Liver (tissue), 9 donors: ENCODE data around the gene PKHD1. TPM values are rescaled to one million over a fixed set of nuclear protein-coding genes. Genes with fewer than 3 reads are reported as not detected.

ENCODE experiments used
- DNase-seq: peaks from one replicate; pipeline ENCODE4 v3.0.0-alpha.2; 2017; ENCODE audit warnings: low spot score
- H3K27ac ChIP-seq, 2 donors: one replicate each; pipeline ENCODE4 v1.7.0; 2013; ENCODE audit warnings: inconsistent platforms in 2 of 2, low read length in 2 of 2, control low read depth in 1 of 2, low read depth in 1 of 2, mild to moderate bottlenecking in 1 of 2
- H3K27me3 ChIP-seq, 4 donors: one replicate each; pipeline versions ENCODE4 v1.6.1 to v1.7.0; 2013; ENCODE audit warnings: low read length in 3 of 4, inconsistent platforms in 1 of 4, mild to moderate bottlenecking in 1 of 4, moderate library complexity in 1 of 4; ENCODE audit not compliant: control insufficient read depth in 4 of 4, insufficient read depth in 4 of 4
- H3K36me3 ChIP-seq, 4 donors: one replicate each; pipeline versions ENCODE4 v1.6.1 to v1.7.0; 2013; ENCODE audit warnings: low read length in 3 of 4, mild to moderate bottlenecking in 3 of 4, low read depth in 1 of 4, moderate library complexity in 1 of 4; ENCODE audit not compliant: control insufficient read depth in 4 of 4, insufficient read depth in 3 of 4
- H3K4me1 ChIP-seq, 4 donors: one replicate each; pipeline versions ENCODE4 v1.6.1 to v1.7.0; 2013; ENCODE audit warnings: low read length in 3 of 4, mild to moderate bottlenecking in 3 of 4, moderate library complexity in 1 of 4; ENCODE audit not compliant: control insufficient read depth in 4 of 4, insufficient read depth in 4 of 4
- H3K4me3 ChIP-seq, 3 donors: one replicate each; pipeline versions ENCODE4 v1.6.1 to v1.7.0; 2013; ENCODE audit warnings: low read length in 3 of 3, control low read depth in 1 of 3, low read depth in 1 of 3, mild to moderate bottlenecking in 1 of 3
- H3K9ac ChIP-seq, 2 donors: one replicate each; pipeline ENCODE4 v1.7.0; 2013; ENCODE audit warnings: low read length in 2 of 2, mild to moderate bottlenecking in 2 of 2, moderate library complexity in 2 of 2, control low read depth in 1 of 2, low read depth in 1 of 2
- H3K9me3 ChIP-seq, 4 donors: one replicate each; pipeline versions ENCODE4 v1.6.1 to v1.7.0; 2013; ENCODE audit warnings: low read length in 3 of 4; ENCODE audit not compliant: control insufficient read depth in 4 of 4
- EGR1 ChIP-seq, 2 donors: IDR thresholded peaks; 2 replicates each; pipeline ENCODE4 v1.6.1; 2016 to 2018; ENCODE audit warnings: antibody characterized with exemption in 2 of 2, low read depth in 2 of 2
- FOXA1 ChIP-seq: IDR thresholded peaks from 2 replicates; pipeline ENCODE4 v1.6.1; 2016; ENCODE audit warnings: antibody characterized with exemption
- FOXA2 ChIP-seq: IDR thresholded peaks from 2 replicates; pipeline ENCODE4 v1.6.1; 2016; ENCODE audit warnings: antibody characterized with exemption
- GABPA ChIP-seq, 2 donors: IDR thresholded peaks in 1 of 2; conservative IDR thresholded peaks in 1 of 2; 2 replicates each; pipeline ENCODE4 v1.6.1; 2016; ENCODE audit warnings: antibody characterized with exemption in 2 of 2, mild to moderate bottlenecking in 1 of 2, moderate library complexity in 1 of 2
- HNF4A ChIP-seq, 2 donors: conservative IDR thresholded peaks; 2 replicates each; pipeline ENCODE4 v1.6.1; 2016; ENCODE audit warnings: antibody characterized with exemption in 2 of 2, mild to moderate bottlenecking in 2 of 2
- HNF4G ChIP-seq: IDR thresholded peaks from 2 replicates; pipeline ENCODE4 v1.6.1; 2016; ENCODE audit warnings: antibody characterized with exemption
- JUND ChIP-seq, 2 donors: IDR thresholded peaks; 2 replicates each; pipeline ENCODE4 v1.6.1; 2016; ENCODE audit warnings: antibody characterized with exemption in 2 of 2
- NR2F2 ChIP-seq: IDR thresholded peaks from 2 replicates; pipeline ENCODE4 v1.6.1; 2016; ENCODE audit warnings: antibody characterized with exemption
- RAD21 ChIP-seq, 2 donors: IDR thresholded peaks; 2 replicates each; pipeline ENCODE4 v1.6.1; 2016; ENCODE audit warnings: antibody characterized with exemption in 2 of 2, mild to moderate bottlenecking in 2 of 2
- RXRA ChIP-seq, 2 donors: IDR thresholded peaks; 2 replicates each; pipeline ENCODE4 v1.6.1; 2017 to 2018; ENCODE audit warnings: antibody characterized with exemption in 2 of 2, mild to moderate bottlenecking in 1 of 2
- SP1 ChIP-seq: IDR thresholded peaks from 2 replicates; pipeline ENCODE4 v1.6.1; 2018; ENCODE audit warnings: antibody characterized with exemption, mild to moderate bottlenecking
- TAF1 ChIP-seq: conservative IDR thresholded peaks from 2 replicates; pipeline ENCODE4 v1.6.1; 2016; ENCODE audit warnings: antibody characterized with exemption, mild to moderate bottlenecking
- YY1 ChIP-seq: IDR thresholded peaks from 2 replicates; pipeline ENCODE4 v1.6.1; 2016; ENCODE audit warnings: antibody characterized with exemption, mild to moderate bottlenecking
- WGBS: extraction: QIAGEN DNeasy Blood & Tissue Kit; methylation state at CpG from one replicate; pipeline ENCODE4 v1.1.7; 2013; 5-methylcytosine and 5-hydroxymethylcytosine counted together
- polyA plus RNA-seq, 2 donors: library from polyadenylated mRNA; stranded (reverse) in 1 of 2; unstranded in 1 of 2; fragments of 200-250 nt in 1 of 2; fragments of >200 nt in 1 of 2; fragmentation: Nextera tagmentation in 1 of 2; extraction: Ambion mirVana in 1 of 2; gene quantifications; one replicate each; pipeline versions ENCODE4 v1.2.1 to v1.2.3, GENCODE V29; 2013 to 2015
- total RNA-seq, 2 donors: library from RNA; depleted of rRNA; stranded (reverse); fragments of >200 nt; gene quantifications; one replicate each; pipeline ENCODE4 v1.2.3, GENCODE V29; 2014
- TF ChIP-seq, protein P1 (sequence below): IDR thresholded peaks from 2 replicates; pipeline ENCODE4 v1.6.1; 2016; ENCODE audit warnings: antibody characterized with exemption
- TF ChIP-seq, protein P2 (sequence below): fragments of 150-350 bp; IDR thresholded peaks from 2 replicates; pipeline ENCODE4 v1.5.1; 2017; ENCODE audit warnings: improper control_type of control experiment, low read depth, low read length; ENCODE audit not compliant: missing input control
- TF ChIP-seq, protein P3 (sequence below): IDR thresholded peaks from 2 replicates; pipeline ENCODE4 v1.6.1; 2016; ENCODE audit warnings: antibody characterized with exemption
- TF ChIP-seq, protein P4 (sequence below): IDR thresholded peaks from 2 replicates; pipeline ENCODE4 v1.6.1; 2016; ENCODE audit warnings: antibody characterized with exemption, mild to moderate bottlenecking
- TF ChIP-seq, protein P5 (sequence below): IDR thresholded peaks from 2 replicates; pipeline ENCODE4 v1.6.1; 2016; ENCODE audit warnings: antibody characterized with exemption
- donor health status: healthy.
- donor health status: healthy.
- donor health status: healthy.
- donor health status: healthy.
- donor health status: healthy.

The PKHD1 gene
- total and polyA plus RNA-seq, 4 donors, result 0.45 to 10.6 (median 3.2) TPM

DNA sequence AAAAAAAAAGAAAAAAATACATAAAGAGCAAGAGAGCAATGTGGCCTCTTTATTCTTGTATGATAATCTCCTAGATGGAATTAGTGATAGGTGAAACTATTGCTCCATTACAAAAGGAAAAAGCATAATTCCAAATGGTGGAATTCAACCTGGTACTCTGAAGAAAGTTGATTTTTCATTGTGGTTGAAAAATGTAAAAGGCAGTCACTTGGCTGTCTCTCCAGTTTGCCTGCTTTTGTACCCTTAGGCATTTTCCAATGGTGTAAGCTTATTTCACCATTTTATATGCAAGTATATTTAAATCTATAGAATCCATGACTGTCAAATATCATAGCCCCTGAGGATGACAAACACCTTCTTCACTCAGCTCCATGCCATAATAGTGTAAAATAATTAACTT is 38.8 kb upstream of the PKHD1 start (continued):
- TF ChIP-seq, protein P1, sequence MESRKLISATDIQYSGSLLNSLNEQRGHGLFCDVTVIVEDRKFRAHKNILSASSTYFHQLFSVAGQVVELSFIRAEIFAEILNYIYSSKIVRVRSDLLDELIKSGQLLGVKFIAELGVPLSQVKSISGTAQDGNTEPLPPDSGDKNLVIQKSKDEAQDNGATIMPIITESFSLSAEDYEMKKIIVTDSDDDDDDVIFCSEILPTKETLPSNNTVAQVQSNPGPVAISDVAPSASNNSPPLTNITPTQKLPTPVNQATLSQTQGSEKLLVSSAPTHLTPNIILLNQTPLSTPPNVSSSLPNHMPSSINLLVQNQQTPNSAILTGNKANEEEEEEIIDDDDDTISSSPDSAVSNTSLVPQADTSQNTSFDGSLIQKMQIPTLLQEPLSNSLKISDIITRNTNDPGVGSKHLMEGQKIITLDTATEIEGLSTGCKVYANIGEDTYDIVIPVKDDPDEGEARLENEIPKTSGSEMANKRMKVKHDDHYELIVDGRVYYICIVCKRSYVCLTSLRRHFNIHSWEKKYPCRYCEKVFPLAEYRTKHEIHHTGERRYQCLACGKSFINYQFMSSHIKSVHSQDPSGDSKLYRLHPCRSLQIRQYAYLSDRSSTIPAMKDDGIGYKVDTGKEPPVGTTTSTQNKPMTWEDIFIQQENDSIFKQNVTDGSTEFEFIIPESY, result no peak
- TF ChIP-seq RAD21 (IDR thresholded peaks at IDR 0.05) (no peak), HNF4A (conservative IDR thresholded peaks at IDR 0.05) (no peak)
- TF ChIP-seq, protein P2, sequence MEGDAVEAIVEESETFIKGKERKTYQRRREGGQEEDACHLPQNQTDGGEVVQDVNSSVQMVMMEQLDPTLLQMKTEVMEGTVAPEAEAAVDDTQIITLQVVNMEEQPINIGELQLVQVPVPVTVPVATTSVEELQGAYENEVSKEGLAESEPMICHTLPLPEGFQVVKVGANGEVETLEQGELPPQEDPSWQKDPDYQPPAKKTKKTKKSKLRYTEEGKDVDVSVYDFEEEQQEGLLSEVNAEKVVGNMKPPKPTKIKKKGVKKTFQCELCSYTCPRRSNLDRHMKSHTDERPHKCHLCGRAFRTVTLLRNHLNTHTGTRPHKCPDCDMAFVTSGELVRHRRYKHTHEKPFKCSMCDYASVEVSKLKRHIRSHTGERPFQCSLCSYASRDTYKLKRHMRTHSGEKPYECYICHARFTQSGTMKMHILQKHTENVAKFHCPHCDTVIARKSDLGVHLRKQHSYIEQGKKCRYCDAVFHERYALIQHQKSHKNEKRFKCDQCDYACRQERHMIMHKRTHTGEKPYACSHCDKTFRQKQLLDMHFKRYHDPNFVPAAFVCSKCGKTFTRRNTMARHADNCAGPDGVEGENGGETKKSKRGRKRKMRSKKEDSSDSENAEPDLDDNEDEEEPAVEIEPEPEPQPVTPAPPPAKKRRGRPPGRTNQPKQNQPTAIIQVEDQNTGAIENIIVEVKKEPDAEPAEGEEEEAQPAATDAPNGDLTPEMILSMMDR, result no peak

DNA sequence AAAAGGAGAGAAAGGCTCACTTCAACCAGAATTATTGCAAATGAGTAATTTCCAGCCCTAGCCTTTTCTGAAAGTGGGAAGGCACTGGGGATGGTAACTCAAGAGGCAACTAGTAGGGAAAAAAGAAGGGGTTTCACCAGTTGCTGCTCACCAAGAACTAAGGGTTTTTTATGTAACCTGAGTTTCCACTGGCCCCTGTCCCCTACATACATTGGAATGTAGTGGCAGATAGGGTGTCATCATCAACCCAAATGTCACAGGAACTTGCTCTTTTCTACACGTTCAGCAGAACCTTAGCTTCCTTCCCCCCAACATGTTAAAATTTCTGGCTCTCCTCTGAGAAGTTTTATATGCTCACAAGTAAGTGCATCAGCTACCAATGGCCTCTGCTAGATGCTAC is 38.2 kb upstream of the PKHD1 start:
- Histone ChIP-seq H3K4me1 (peaks cover 7 to 42% (median 34%) of the 10 kb centered on the region in 4 donors), H3K27me3 (no peaks in the 10 kb centered on the region), H3K27ac (peak overlapping the region; percentile 86 to 88), H3K36me3 (no peaks in the 10 kb centered on the region), H3K9me3 (peaks cover 0 to 3% (median 0%) of the 10 kb centered on the region in 4 donors), H3K4me3 (no peak overlapping the region), H3K9ac (peak overlapping the region; percentile 28 to 79)
- 48% methylated on average over 1 of the region's 1 CpG for WGBS
- TF ChIP-seq, protein P3, sequence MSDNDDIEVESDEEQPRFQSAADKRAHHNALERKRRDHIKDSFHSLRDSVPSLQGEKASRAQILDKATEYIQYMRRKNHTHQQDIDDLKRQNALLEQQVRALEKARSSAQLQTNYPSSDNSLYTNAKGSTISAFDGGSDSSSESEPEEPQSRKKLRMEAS, result no peak
- TF ChIP-seq JUND (IDR thresholded peaks at IDR 0.05) (no peak), HNF4A (conservative IDR thresholded peaks at IDR 0.05) (no peak), RAD21 (IDR thresholded peaks at IDR 0.05) (no peak), SP1 (no peak), FOXA2 (no peak), FOXA1 (no peak), NR2F2 (no peak), HNF4G (no peak), YY1 (no peak), TAF1 (no peak), EGR1 (IDR thresholded peaks at IDR 0.05; ENCODE audit: low read depth in 2 of 2) (no peak), GABPA (IDR thresholded peaks at IDR 0.05 in 1 of 2, conservative IDR thresholded peaks at IDR 0.05 in 1 of 2) (no peak), RXRA (IDR thresholded peaks at IDR 0.05) (no peak)
- TF ChIP-seq, protein P1, result no peak
- TF ChIP-seq, protein P4, sequence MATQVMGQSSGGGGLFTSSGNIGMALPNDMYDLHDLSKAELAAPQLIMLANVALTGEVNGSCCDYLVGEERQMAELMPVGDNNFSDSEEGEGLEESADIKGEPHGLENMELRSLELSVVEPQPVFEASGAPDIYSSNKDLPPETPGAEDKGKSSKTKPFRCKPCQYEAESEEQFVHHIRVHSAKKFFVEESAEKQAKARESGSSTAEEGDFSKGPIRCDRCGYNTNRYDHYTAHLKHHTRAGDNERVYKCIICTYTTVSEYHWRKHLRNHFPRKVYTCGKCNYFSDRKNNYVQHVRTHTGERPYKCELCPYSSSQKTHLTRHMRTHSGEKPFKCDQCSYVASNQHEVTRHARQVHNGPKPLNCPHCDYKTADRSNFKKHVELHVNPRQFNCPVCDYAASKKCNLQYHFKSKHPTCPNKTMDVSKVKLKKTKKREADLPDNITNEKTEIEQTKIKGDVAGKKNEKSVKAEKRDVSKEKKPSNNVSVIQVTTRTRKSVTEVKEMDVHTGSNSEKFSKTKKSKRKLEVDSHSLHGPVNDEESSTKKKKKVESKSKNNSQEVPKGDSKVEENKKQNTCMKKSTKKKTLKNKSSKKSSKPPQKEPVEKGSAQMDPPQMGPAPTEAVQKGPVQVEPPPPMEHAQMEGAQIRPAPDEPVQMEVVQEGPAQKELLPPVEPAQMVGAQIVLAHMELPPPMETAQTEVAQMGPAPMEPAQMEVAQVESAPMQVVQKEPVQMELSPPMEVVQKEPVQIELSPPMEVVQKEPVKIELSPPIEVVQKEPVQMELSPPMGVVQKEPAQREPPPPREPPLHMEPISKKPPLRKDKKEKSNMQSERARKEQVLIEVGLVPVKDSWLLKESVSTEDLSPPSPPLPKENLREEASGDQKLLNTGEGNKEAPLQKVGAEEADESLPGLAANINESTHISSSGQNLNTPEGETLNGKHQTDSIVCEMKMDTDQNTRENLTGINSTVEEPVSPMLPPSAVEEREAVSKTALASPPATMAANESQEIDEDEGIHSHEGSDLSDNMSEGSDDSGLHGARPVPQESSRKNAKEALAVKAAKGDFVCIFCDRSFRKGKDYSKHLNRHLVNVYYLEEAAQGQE, result no peak
- TF ChIP-seq, protein P2, result no peak
- TF ChIP-seq, protein P5, sequence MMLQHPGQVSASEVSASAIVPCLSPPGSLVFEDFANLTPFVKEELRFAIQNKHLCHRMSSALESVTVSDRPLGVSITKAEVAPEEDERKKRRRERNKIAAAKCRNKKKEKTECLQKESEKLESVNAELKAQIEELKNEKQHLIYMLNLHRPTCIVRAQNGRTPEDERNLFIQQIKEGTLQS, result no peak
- DNase-seq, result no peak
